ENCODE data around the gene IER5. TPM values are rescaled to one million over a fixed set of nuclear protein-coding genes. Genes with fewer than 3 reads are reported as not detected.

IER5 gene
- total RNA-seq, 4 donors from 2014 or later = 21.6 to 40.6 (median 26.5) TPM

- 32 to 48% methylated on average over 6 of the region's 6 CpGs for WGBS, 2 donors
- Histone ChIP-seq H3K4me1 (peaks cover 0 to 19% (median 0%) of the 10 kb centered on the region in 3 donors), H3K4me3 (no peak overlapping the region), H3K27me3 (no peaks in the 10 kb centered on the region), H3K36me3 (peaks cover 0 to 4% (median 0%) of the 10 kb centered on the region in 3 donors), H3K27ac (peak overlapping the region in 2 of 4 donors; percentile 40 to 49), H3K9me3 (peaks cover 0 to 5% (median 0%) of the 10 kb centered on the region in 3 donors)
- DNase-seq = no peak
- TF ChIP-seq CTCF (IDR thresholded peaks at IDR 0.05) = no peak
- no peak for TF ChIP-seq POLR2A (IDR thresholded peaks at IDR 0.05)
- intact Hi-C loops (cut with DNase I) = no loop called here
These were observed 24.4 kb upstream of the IER5 start for GRCh38 chr1:181064011-181064623.

GRCh38 chr1:181064702-181065101, 23.8 kb upstream of the IER5 start:
- no peaks in the 10 kb centered on the region for H3K27me3 ChIP-seq
- H3K9me3 ChIP-seq = no peaks in the 10 kb centered on the region
- peaks cover 0 to 19% (median 0%) of the 10 kb centered on the region in 3 donors for H3K4me1 ChIP-seq
- intact Hi-C loops (cut with DNase I) = no loop called here
- no peaks in the 10 kb centered on the region for H3K36me3 ChIP-seq
- H3K27ac ChIP-seq = no peak overlapping the region
- H3K4me3 ChIP-seq = no peak overlapping the region
- 36 to 40% methylated on average over 1 of the region's 1 CpG for WGBS, 2 donors
- DNase-seq = no peak
- TF ChIP-seq POLR2A (IDR thresholded peaks at IDR 0.05) (no peak), CTCF (IDR thresholded peaks at IDR 0.05) (no peak)

- no peak overlapping the region for H3K27ac ChIP-seq
- intact Hi-C loops (cut with DNase I) = no loop called here
- 39 to 40% methylated on average over 4 to 10 of the region's 10 CpGs for WGBS, 2 donors
- H3K4me3 ChIP-seq = no peak overlapping the region
- no peaks in the 10 kb centered on the region for H3K9me3 ChIP-seq
- TF ChIP-seq CTCF (IDR thresholded peaks at IDR 0.05) (no peak), POLR2A (IDR thresholded peaks at IDR 0.05) (no peak)
- DNase-seq = no peak
- peaks cover 0 to 6% (median 0%) of the 10 kb centered on the region in 4 donors for H3K27me3 ChIP-seq
- no peaks in the 10 kb centered on the region for H3K36me3 ChIP-seq
- no peaks in the 10 kb centered on the region for H3K4me1 ChIP-seq
These were observed 14.9 kb upstream of the IER5 start for GRCh38 chr1:181073638-181074037.

- intact Hi-C loops (cut with DNase I) = no loop called here
- no peaks in the 10 kb centered on the region for H3K9me3 ChIP-seq
- H3K36me3 ChIP-seq = no peaks in the 10 kb centered on the region
- no peaks in the 10 kb centered on the region for H3K4me1 ChIP-seq
- DNase-seq = no peak
- H3K4me3 ChIP-seq = no peak overlapping the region
- WGBS, 2 donors = 50 to 58% methylated on average over 5 of the region's 5 CpGs
- peaks cover 0 to 6% (median 0%) of the 10 kb centered on the region in 4 donors for H3K27me3 ChIP-seq
- H3K27ac ChIP-seq = no peak overlapping the region
- TF ChIP-seq CTCF (IDR thresholded peaks at IDR 0.05) (no peak), POLR2A (IDR thresholded peaks at IDR 0.05) (no peak)
These were observed 12.6 kb upstream of the IER5 start for GRCh38 chr1:181075766-181076350.

GRCh38 chr1:181076852-181077251, 11.6 kb upstream of the IER5 start:
- WGBS, 2 donors = 74 to 87% methylated on average over 3 of the region's 3 CpGs
- Histone ChIP-seq H3K27ac (no peak overlapping the region), H3K9me3 (no peaks in the 10 kb centered on the region), H3K27me3 (peaks cover 0 to 6% (median 0%) of the 10 kb centered on the region in 4 donors), H3K4me1 (no peaks in the 10 kb centered on the region), H3K36me3 (no peaks in the 10 kb centered on the region), H3K4me3 (no peak overlapping the region)
- intact Hi-C loops (cut with DNase I) = no loop called here
- DNase-seq = no peak
- no peak for TF ChIP-seq POLR2A (IDR thresholded peaks at IDR 0.05)
- TF ChIP-seq CTCF (IDR thresholded peaks at IDR 0.05) = no peak
